K562 (cell line): ENCODE measurements around the gene DHRS11. TPM values are rescaled to one million over a fixed set of nuclear protein-coding genes. Genes with fewer than 3 reads are reported as not detected.

Source experiments
- BCOR ChIP-seq: fragments of 450-650 bp; IDR thresholded peaks from 2 replicates; pipeline ENCODE4 v1.6.1; 2016
- BDP1 ChIP-seq: IDR thresholded peaks from 3 replicates; pipeline ENCODE4 v1.6.1; 2011; ENCODE audit not compliant: insufficient read length, insufficient read depth
- CHD1 ChIP-seq: fragments of 200-600 bp; sonication (generic); IDR thresholded peaks from one replicate; pipeline ENCODE4 v1.6.1; 2012; ENCODE audit warnings: mild to moderate bottlenecking, moderate library complexity, low read length, inconsistent platforms
- CREB1 ChIP-seq, 2 experiments: sonication (generic) in 1 of 2; formaldehyde crosslinking in 1 of 2; IDR thresholded peaks; 2 replicates each; pipeline versions ENCODE4 v1.6.1 to v1.8.0; 2012 to 2022; ENCODE audit warnings: inconsistent platforms in 1 of 2, mild to moderate bottlenecking in 1 of 2, missing genetic modification reagents in 1 of 2, moderate library complexity in 1 of 2
- CXXC5 ChIP-seq: fragments of 250-450 bp; sonication (Bioruptor Pico); IDR thresholded peaks from 2 replicates; pipeline ENCODE4 v1.8.0; 2022; ENCODE audit warnings: inconsistent platforms, mild to moderate bottlenecking, moderate library complexity
- ETS1 ChIP-seq: conservative IDR thresholded peaks from 2 replicates; pipeline ENCODE4 v1.6.1; 2011; ENCODE audit warnings: low read depth, mild to moderate bottlenecking, low read length; ENCODE audit not compliant: control insufficient read depth
- HCFC1 ChIP-seq: IDR thresholded peaks from 2 replicates; pipeline ENCODE4 v1.6.1; 2012; ENCODE audit warnings: low read depth, low read length, improper control_type of control experiment
- HNRNPLL ChIP-seq: fragments of 200-400 bp; formaldehyde crosslinking; IDR thresholded peaks from 2 replicates; pipeline ENCODE4 v1.6.1; 2017; ENCODE audit warnings: low read length, low read depth, mild to moderate bottlenecking; ENCODE audit not compliant: poor library complexity, severe bottlenecking
- KHSRP ChIP-seq: fragments of 450-650 bp; IDR thresholded peaks from 2 replicates; pipeline ENCODE4 v1.6.1; 2017
- MNT ChIP-seq, 2 experiments: fragments of 450-650 bp; conservative IDR thresholded peaks; 2 replicates each; pipeline ENCODE4 v1.6.1; 2017; ENCODE audit warnings: mild to moderate bottlenecking in 2 of 2, moderate library complexity in 2 of 2
- MXD1 ChIP-seq: fragments of 250-450 bp; sonication (Bioruptor Pico); IDR thresholded peaks from 2 replicates; pipeline ENCODE4 v1.8.0; 2021; ENCODE audit warnings: borderline replicate concordance, mild to moderate bottlenecking, moderate library complexity; ENCODE audit not compliant: poor library complexity, severe bottlenecking
- NFIC ChIP-seq: fragments of 450-650 bp; IDR thresholded peaks from 2 replicates; pipeline ENCODE4 v1.6.1; 2017; ENCODE audit warnings: mild to moderate bottlenecking, inconsistent platforms
- NRF1 ChIP-seq, 2 experiments: fragments of 450-650 bp; IDR thresholded peaks in 1 of 2; conservative IDR thresholded peaks in 1 of 2; 2 replicates each; pipeline ENCODE4 v1.6.1; 2014; ENCODE audit warnings: mild to moderate bottlenecking in 2 of 2
- PHF21A ChIP-seq: fragments of 450-650 bp; IDR thresholded peaks from 2 replicates; pipeline ENCODE4 v1.6.1; 2017; ENCODE audit warnings: low read depth, borderline replicate concordance
- POLR2A ChIP-seq: fragments of 450-650 bp; conservative IDR thresholded peaks from 2 replicates; pipeline ENCODE4 v1.6.1; 2016
- POLR2AphosphoS2 ChIP-seq: IDR thresholded peaks from 2 replicates; pipeline ENCODE4 v1.6.1; 2012; ENCODE audit warnings: low read length, improper control_type of control experiment
- PPARD ChIP-seq: fragments of 250-450 bp; sonication (Bioruptor Pico); IDR thresholded peaks from 2 replicates; pipeline ENCODE4 v1.8.0; 2022; ENCODE audit warnings: inconsistent platforms, mild to moderate bottlenecking, moderate library complexity
- RAD51 ChIP-seq: fragments of 450-650 bp; IDR thresholded peaks from 2 replicates; pipeline ENCODE4 v1.7.1; 2016; ENCODE audit warnings: low read depth, mild to moderate bottlenecking, borderline replicate concordance
- SLC30A9 ChIP-seq: fragments of 250-450 bp; sonication (Bioruptor Pico); IDR thresholded peaks from 2 replicates; pipeline ENCODE4 v1.8.0; 2022; ENCODE audit warnings: mild to moderate bottlenecking, moderate library complexity
- TAF7 ChIP-seq: fragments of 450-650 bp; IDR thresholded peaks from 2 replicates; pipeline ENCODE4 v1.6.1; 2016; ENCODE audit warnings: missing genetic modification characterization, missing compliant biosample characterization
- TBL1XR1 ChIP-seq, 2 experiments: IDR thresholded peaks; 2 replicates each; pipeline ENCODE4 v1.6.1; 2012; ENCODE audit warnings: improper control_type of control experiment in 2 of 2, low read length in 2 of 2, mild to moderate bottlenecking in 1 of 2
- TRIM28 ChIP-seq: fragments of 450-650 bp; IDR thresholded peaks from 2 replicates; pipeline ENCODE4 v1.6.1; 2017
- ZBTB12 ChIP-seq: fragments of 250-450 bp; sonication (Bioruptor Pico); IDR thresholded peaks from 2 replicates; pipeline ENCODE4 v1.4.0; 2020
- ZNF263 ChIP-seq: sonication (generic); formaldehyde crosslinking; IDR thresholded peaks from 2 replicates; pipeline ENCODE4 v1.8.0; 2022; ENCODE audit warnings: mild to moderate bottlenecking, missing genetic modification reagents, borderline replicate concordance
- ZNF274 ChIP-seq: IDR thresholded peaks from 2 replicates; pipeline ENCODE4 v1.6.1; 2011; ENCODE audit warnings: low read depth, mild to moderate bottlenecking, low read length, moderate library complexity, borderline replicate concordance
- ZNF717 ChIP-seq: fragments of 250-450 bp; sonication (Bioruptor Pico); IDR thresholded peaks from 2 replicates; pipeline ENCODE4 v1.5.0; 2021
- ZNF830 ChIP-seq: fragments of 250-450 bp; sonication (Bioruptor Pico); IDR thresholded peaks from 2 replicates; pipeline ENCODE4 v1.5.0; 2021; ENCODE audit warnings: mild to moderate bottlenecking
- polyA plus RNA-seq, 8 experiments: library from polyadenylated mRNA; depleted of rRNA in 4 of 8; stranded (reverse) in 5 of 8; unstranded in 3 of 8; fragments of >200 nt; fragmentation: Nextera tagmentation in 2 of 8; fragmentation: Illumina TruSeq in 1 of 8; extraction: Ambion mirVana in 2 of 8; extraction: Trizol in 1 of 8; gene quantifications; 2 replicates each; pipeline versions ENCODE4 v1.2.1 to v1.2.3, GENCODE V29; 2011 to 2014; ENCODE audit warnings: inconsistent platforms in 1 of 8, missing spikeins in 1 of 8
- total RNA-seq, 7 experiments: library from RNA; depleted of rRNA in 6 of 7; stranded (reverse); fragments of >200 nt in 6 of 7; fragmentation: Illumina TruSeq in 2 of 7; extraction: Trizol in 2 of 7; gene quantifications; 2 replicates each; pipeline versions ENCODE4 v1.2.1 to v1.2.3, GENCODE V29; 2011 to 2021; ENCODE audit warnings: low replicate concordance in 1 of 7

Gene DHRS11
- total and polyA plus RNA-seq, 9 of the 15 experiments (the other 6 are each of a cell fraction or from before 2014, with no cell fraction given): 15.2 to 123 (median 59.8) TPM

GRCh38 chr17:36608794-36609497 is 17.3 kb downstream of the DHRS11 start (continued):
- TF ChIP-seq CXXC5 (peak; percentile 53; the same call in 1 of the 2 replicates), NRF1 (conservative IDR thresholded peaks at IDR 0.05 in 1 of 2, IDR thresholded peaks at IDR 0.05 in 1 of 2) (peak; percentile 67 to 76), CHD1 (no peak), ZBTB12 (CRISPR knock-in tag) (no peak), TBL1XR1 (IDR thresholded peaks at IDR 0.05; ENCODE audit: low read length in 2 of 2) (no peak), PHF21A (no peak), MXD1 (CRISPR knock-in tag) (no peak), POLR2A (0 out of 2 replicates have a peak, but pooled peaks have one; percentile 8), BCOR (no peak), TRIM28 (no peak), RAD51 (peak; percentile 55; the same call in 1 of the 2 replicates), MNT (conservative IDR thresholded peaks at IDR 0.05) (peak; percentile 91 to 97), BDP1 (no peak), ZNF263 (no peak), ZNF274 (no peak), ZNF717 (no peak), KHSRP (no peak), TAF7 (tag) (no peak), PPARD (CRISPR knock-in tag) (no peak), HNRNPLL (peak; percentile 23), CREB1 (IDR thresholded peaks at IDR 0.05) (peak; percentile 76; the same call in 1 of the 2 replicates), CREB1 (CRISPR knock-in tag; IDR thresholded peaks at IDR 0.05) (0 out of 2 replicates have a peak, but pooled peaks have one; percentile 48), ZNF830 (no peak), SLC30A9 (CRISPR knock-in tag) (no peak), ETS1 (peak; percentile 15; the same call in 1 of the 2 replicates), POLR2AphosphoS2 (no peak), HCFC1 (no peak; the same call in 1 of the 2 replicates), NFIC (no peak; the same call in 1 of the 2 replicates)
